HG03378 (cell line): ENCODE measurements around the gene UNC79.

Experiments
- ATAC-seq: cut with Tn5 transposase; IDR thresholded peaks from one replicate; pipeline ENCODE4 v1.9.1; 2021; ENCODE audit warnings: mild to moderate bottlenecking, moderate library complexity; ENCODE audit not compliant: unreplicated experiment

Gene UNC79

DNA sequence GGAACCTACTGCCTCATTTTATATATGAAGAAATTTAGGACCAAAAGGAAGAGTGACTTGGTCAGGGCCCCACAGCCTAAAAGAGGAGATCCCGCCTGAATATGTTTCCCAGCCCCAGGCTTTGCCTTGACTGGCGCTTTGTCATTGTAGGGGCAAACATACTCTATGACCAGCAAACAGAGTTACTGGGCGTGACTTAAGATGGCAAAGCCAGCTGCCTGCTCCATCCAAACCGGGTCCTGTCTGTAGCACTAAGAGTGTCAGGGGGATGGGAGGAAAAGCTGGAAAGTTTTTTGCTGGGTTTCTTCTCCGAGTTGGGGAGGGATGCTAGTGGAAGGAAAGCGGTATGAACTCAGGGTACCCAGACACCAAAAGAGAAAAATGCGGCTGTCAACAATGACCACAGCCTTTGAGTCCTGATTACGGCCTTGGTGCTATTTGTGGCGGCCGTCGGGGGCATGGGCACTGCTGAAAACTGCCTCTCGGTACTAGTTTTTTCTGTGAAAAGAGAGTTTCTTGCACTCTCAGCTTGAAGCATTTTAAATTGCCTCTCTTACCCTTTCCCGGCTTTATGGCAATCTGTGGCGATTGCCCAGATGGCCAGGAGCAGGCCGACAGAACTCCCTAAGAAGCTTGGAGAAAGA, 274.9 kb downstream of the UNC79 start:
- ATAC-seq = no peak

DNA sequence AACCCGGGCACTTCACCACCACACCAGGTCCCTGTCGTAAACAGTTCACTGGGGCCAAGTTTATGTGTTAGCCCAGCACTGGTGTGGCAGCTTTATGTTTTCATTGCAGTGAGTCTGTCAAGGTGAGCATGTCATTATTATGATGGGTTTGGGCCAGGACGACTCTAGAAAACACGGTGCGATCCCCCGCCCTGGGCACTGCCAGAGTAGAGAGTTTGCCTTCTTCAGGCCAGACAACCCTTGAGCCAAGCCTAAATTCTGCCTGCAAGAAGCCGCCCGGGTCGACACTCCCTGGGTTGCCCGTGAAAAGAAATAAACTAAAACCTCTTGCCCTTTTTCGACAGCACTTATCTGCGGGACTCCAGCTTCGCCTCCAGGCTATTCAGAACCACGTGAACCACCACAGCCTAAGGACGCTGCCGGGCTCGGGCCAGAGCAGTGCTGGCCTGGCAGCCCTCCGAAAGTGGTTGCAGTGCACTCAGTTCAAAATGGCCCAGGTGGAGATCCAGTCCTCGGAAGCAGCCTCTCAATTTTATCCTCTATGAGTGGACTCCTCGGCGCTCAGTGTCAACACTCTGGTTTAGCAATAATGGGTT, 275.7 kb downstream of the UNC79 start:
- ATAC-seq = no peak

DNA sequence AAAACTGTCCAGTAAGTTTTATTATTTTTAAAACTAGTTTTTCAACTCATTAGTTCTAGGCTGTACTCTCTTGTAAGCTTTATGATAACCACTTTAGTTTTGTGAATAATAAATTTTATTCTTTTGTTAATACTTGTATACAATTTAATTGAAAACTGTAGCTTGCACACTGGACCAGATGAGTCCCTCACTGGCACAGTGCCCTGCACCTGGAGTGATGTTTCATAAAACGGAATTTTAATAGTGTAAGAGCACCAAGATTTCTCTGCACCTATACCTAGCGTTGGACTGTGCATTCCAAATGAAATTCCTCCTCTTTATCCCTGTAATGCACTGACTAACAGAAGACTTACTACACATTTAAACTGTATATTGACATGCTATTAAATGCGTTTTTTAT, 276.7 kb downstream of the UNC79 start:
- ATAC-seq = no peak

DNA sequence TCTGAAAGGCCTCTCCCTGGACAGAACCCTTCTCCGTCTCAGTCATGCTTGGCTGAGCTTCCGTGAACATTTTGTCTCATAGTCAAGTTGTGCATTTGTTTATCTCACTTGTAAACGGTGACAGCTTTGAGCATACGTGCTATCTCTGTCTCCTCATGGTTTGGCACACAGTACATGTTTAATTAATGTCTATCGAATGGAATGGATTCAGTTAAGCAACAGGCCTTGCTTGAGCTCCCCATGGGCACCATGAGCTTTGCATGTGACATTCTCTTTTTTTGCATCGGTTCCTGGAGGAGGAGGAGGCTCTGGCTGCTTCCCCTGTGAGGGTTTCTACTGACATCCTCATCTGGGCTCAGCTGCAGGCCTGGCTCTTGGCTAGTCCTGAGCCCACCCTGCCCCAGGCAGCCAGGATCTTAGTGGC, 277.6 kb downstream of the UNC79 start:
- ATAC-seq = no peak

DNA sequence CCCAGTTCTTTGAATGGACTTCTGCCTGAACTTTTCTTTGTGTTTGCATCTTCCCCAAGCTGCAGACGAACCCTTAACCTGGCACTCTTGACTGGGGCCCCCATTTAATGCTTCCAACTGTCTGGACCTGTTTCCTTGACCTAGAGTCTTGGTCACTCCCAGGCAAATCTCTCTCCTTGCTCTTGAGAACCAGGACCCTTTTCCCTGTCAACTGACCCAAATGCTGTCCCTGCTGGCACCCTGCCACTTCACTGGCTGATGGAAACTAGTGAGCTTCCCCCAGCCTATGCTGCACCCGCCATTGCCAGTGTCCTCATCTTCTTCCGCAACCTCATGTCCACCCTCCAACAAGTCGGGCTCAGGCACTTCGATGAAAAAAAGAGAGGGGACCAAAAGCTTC, 278.1 kb downstream of the UNC79 start:
- no peak for ATAC-seq

DNA sequence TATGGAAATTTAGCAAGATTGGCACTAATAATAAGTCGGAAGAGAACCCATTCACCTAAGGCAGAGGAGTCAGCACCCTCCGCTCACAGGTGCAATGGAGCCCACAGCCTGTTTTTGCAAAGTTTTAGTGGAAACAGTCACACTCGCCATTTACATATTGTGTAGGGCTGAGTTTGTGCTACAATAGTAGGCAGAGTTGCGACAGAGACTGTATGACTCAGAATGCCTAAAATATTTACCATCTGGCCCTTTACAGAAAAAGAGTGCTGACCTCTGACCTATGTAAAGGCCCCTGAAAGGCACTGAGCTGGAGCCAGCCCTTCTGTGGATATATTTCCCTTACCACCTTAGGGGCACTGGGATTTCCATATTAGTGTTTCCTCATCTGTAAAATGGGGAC, 278.5 kb downstream of the UNC79 start:
- ATAC-seq = no peak

DNA sequence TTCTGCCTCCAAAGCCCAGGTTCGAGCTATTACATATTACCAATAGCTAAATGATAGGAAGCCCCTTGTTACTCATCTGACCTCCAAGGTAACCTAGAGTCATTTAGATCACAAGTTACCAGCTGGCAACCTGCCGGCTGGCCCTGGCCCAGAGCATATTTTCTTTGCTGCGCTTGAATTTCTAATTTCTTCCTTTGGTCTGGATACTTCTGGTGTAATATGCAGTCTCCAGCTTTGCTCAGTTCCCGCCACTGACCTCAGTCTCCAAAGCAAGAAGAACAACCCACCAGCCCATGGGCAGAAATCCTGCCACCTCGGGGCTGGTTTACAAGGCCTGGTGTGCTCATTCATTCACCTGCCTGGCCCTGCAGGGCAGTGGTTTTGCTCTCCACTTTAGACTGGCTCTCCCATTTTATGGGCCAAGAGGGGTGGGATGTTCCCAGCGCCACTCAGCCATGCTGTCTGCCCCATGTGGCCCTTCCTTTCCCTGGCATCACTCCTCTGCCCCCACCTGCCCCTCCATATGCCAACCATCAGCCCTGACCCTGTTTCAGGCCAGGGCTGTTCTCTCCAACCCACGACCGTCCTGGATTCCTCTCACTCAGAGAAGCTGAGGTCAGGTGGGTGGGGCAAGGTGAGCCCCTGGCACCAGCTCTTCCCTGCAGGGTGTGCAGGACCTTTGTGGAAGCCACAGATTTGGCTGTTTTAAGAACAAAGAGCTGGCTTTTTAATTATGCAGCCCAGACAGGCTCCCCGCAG, 281.5 kb downstream of the UNC79 start:
- ATAC-seq = no peak

DNA sequence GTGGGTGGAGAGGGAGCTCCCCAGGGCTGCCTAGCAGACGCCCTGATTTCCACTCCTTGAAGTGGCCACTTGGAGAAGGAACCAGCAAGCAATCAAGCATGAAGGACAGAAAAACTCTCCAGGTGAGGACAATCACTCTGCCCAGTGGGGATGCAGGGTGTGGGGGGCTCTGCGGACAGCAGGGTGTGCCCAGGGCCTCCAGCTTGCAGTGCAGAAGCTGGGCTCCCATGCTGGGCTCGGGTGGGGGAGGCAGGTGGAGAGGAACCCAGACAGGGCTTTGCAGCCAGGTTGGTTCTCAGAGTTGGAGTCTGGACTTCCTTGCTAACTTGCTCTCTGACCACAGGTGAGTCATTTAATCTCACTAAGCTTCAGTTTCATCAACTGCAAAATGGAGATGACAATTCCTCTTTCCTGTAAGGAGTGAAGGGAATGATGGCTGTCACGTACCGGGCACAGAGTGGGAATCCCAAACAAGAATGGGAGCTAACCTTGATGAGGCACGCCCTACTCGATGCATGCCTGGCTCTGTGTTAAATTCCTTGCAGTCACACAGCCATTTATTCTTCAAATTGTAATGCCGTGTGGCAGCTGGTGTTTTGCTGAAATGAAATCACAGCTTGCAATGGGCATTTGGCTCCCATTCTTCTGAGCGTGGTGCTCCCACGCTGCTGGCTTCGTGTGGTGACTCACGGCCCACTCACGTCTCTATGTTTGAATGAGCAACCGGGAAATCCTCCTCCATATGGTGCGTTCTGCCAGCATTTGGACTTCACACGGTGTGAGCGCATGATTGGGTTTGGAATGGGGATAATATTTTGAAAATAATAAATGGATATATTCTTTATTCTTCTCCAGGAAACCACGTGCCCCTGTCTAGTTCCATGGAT, 282.3 kb downstream of the UNC79 start:
- no peak for ATAC-seq

DNA sequence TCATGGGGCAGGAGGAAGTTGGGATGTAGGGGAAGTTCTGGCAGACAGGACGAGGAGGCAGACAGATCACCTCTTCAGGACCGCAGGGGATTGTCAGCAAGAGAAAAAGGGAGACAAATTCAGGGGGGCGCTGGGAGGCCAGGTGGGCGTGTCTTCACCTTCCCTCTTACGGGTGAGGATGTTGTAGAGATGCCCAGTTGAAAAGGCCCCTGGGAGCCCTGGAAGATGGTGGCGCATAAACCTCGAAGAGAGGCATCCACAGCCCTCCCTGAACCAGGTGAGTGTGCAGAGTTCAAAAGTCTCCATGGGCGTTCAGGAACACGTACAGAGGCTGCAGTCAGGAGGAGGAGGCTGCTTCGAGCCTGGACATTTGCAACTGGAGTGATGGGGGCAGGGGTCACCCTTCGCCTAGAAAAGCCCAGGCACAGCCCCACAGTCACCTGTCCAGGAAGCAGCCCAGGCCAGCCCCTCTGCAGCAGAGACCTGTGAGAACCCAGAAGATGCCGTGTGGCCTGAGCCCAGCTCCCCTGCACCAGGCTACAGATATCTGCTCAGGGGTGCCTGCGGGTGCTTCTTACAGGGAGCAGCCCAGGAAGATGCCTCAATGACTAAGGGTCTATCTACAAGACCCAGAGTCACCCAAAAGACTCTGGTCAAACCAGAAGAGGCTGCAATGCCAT, 283.1 kb downstream of the UNC79 start:
- no peak for ATAC-seq

DNA sequence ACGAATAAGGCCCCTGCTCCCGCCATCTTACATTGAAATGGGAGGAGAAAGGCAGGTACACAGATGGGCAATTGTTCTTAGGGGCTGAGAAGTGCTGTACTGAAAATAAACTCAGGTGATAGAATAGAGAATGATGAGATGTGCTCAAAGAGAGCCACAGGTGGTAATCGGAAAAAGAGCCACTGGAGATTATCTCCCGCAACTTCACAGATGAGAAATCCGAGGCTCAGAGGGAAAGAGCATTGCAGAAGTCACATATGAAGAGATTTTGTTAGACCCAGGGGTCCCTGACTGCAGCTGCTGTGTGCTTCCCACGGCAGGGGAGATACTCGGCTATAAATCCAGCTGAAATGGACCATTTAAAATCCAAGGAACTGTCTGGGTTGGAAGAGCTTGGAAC, 283.9 kb downstream of the UNC79 start:
- ATAC-seq = no peak

DNA sequence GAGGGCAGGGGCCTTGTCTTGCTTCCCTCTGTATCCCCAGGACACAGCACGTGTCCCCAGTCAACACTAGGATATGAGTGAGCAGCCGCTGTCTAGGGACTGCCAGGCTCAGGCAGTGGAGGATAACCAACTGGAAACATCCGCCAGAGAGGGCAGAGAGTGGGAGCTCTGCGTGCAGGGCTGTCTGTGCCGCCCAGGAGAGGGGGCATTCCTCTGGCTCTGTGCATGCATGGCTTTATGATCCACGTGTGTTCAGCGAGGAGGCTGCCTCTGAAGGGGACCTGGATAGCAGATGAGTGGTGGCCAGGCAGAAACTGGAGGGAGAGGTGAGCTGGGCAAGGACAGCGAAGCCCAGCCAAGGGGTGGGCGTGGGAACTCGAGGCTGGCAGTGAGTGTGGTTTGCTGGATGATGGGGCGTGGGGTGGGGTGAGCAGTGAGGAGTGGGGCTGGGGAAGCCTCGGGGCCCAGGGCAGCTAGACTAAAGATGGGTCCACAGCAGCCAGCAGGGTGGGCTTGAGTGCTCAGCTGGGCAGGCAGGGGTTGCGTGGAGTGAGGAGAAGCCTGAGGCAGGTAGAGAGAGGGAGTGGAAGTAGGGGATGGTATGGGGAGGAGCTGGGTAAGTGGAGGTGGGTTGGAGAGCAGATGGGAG, 284.7 kb downstream of the UNC79 start:
- no peak for ATAC-seq

DNA sequence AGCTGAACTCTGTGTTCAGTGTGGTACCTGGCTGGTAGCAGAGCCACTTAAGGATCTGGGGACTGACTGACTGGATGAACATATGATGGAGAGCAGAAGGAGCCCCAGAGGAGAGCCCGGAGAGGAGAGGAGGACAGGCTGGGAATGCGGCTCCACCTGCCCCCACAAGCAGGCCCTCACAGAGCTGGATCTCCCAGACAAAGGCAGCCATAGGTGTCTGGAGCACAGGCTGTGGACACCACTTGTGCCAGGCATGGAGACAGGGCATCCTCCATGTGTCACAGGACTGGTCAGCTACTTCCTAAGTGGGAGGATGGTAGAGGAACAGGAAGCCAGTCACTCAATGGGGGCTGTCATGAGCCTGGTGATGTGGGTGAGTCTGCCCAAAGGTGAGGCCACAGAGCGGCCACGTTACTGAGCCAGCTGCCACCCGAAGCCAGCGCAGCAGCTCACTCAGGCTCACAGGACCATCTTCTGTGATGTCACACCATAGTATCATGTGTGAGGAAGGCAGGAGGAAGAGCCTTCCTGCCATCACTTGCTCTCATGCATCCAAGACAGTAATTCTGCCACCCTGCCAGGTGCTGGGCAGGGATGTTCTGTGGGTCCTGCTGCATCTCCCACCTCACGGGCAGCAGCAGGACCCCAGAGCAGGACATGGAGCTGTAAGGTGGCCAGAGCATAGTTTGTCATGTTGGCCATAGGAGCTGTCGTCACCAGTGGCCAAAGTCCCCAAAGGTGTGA, 285.4 kb downstream of the UNC79 start:
- ATAC-seq = no peak

DNA sequence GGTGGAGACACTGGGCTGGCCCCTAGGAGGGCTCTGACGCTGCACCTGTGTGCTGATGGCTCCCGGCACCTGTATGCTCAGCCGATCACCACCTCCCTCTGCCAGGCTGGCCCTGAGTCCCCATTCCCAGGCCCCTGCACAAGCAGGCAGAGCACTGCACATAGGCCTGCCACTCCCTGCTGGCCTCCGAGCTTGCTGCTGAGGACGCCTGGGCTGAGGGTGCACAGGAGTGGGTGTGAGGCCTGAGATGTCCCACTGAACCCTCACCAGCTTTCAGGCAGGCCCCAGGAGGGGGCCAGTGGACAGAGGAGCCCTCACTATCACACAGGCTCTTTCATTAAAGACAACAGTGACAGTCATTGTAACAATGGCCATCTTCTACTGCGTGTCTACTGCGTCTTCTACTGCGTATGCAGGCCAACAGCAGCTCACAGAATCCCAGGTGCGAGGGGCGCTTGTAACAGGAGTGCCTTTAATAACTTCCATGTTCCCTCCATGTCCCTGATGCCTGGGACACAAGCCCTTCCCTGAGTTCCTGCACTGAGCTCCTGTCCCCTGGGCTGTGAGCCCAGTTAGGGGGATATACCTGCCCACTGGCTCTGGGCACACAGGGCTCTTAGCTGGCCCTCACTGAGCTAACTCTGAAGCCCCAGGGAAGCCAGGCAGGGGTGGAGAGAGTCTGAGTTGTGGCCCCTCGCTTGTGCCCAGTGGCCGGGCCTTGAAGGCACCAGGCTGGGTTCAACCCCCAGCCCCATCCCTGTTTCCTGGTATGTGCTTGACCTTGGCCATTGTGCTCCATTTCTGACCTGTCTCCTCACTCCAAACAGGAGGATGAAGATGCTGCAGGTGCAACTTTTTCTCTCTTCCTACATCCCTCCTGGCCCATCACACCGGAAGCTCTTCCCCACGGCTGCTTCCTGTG, 286.3 kb downstream of the UNC79 start:
- ATAC-seq = no peak

DNA sequence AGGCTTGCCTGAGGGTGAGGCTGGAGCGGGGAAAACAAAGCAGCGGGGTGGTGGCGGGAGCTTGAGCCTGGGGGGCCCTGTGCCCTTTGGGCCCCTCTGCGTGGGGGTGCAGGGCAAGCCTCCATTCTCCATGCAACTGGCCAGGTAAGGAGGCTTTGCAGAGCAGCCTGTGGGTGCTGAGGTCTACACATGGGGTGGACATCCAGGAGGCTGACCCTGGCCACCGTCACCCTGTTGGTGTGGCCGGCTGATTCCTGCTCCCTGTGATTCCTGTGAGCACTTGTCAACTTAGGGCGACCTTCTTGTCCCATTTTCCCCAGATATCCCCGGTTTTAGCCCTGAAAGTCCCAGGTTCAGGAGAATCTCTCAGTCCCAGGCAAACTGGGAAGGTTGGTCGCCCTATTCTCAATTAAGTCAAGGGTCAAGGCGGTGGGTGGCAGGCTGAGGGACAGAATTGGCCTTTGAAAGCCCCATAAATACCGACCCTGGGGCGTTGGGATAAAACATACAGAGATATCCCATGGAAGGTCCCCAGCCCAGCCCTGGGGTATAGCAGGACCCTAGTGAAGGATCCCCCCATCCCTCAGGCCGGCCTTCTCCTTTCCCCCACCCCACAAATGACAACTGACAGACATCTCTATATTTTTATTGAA, 287.1 kb downstream of the UNC79 start:
- no peak for ATAC-seq

DNA sequence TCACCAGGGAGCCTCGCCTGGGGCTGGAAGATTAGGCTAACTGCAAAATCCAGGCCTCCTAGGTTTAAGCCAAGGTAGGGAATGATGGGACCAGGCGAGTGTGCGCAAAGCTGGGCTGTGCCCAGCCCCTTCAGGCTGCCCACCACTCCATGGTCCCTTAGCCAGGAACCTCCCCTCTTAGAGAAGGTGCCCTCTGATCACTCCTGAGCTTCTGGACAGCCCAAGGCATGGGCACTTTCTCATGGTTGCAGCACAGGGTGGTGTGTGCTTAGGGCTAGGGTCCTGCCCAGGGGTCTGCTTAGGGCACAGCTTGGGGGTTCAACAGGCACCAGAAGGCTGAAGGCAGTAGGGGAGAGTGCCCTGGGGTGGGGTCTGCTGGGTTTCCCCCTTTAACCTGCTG, 288.5 kb downstream of the UNC79 start:
- no peak for ATAC-seq

DNA sequence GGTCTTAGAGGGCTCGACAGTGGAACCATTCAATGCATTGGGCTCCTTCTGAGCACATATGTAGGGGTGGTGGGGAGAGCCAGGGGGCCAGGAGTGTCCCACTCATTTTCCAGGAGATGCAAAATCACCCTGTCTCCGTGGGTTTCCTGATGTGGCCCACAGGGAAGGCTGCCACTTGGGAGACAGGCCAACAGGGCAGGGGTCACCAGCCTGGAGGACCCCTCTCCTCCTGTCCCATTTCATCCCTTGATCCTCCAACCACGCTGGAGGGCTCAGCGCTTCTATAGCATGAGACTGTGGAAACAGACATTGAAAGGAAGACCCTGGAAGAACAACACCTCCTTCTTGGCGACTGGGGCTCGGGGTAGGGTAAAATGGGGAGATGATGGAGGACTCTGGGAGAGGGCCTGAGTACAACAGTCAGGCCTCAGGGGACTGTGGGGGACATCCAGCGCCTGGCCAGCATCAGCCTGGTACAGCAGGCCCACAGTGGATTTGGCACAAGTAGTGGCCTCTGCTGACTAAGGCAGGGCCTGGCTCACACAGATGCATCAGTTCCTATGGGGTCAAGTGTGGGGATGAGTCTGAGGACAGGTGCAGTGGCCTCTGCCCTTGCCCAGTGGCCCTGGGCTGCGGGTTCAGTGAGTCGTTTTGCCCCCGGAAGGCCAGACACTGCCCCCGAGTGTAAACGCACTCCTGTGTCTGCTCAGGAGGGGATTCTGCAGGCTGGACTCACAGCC, 289.5 kb downstream of the UNC79 start:
- no peak for ATAC-seq

DNA sequence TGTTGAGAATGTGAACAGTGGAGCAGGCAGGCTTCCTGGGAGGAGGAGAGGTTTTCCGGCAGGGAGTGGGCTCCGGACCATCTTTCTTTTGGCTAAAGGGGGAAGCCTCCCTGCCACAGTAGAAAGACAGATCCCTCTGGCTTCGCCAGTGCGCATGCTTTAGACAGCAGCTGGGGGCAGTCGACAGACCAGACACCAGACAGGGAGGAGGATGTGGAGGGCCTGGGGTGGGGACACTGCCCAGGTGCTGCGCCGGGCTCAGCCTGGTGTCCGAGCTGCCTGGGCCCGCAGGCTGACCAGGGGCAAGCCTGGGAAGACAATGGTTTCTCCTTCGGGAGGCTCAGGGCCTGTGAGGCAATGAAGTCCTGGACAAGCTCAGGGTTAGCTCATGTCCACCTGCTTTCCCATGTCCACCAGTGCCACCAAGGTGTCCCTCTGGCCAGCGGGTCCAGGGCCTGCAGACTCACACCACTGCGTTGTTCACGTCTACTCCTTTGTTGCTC, 290.3 kb downstream of the UNC79 start:
- ATAC-seq = no peak
